OCI-LY1 (cell line): ENCODE data around the gene ZNF407.

Experiments
- H2AFZ ChIP-seq: fragments of 200-600 bp; sonication (generic), shearing (Covaris generic); 2 replicates; pipeline ENCODE4 v1.6.0; 2014; ENCODE audit warnings: antibody characterized with exemption, mild to moderate bottlenecking, low read length
- H3F3A ChIP-seq: fragments of 200-600 bp; sonication (generic), shearing (Covaris generic); 2 replicates; pipeline ENCODE4 v1.6.0; 2014; ENCODE audit warnings: mild to moderate bottlenecking, antibody characterized with exemption, low read length, moderate library complexity; ENCODE audit not compliant: insufficient read depth
- H3K27ac ChIP-seq: fragments of 200-600 bp; sonication (generic); 2 replicates; pipeline ENCODE4 v1.5.1; 2014; ENCODE audit warnings: low read length, mixed run types, mild to moderate bottlenecking, low read depth; ENCODE audit not compliant: poor library complexity, severe bottlenecking
- H3K27me3 ChIP-seq: fragments of 200-600 bp; sonication (generic); 2 replicates; pipeline ENCODE4 v1.6.0; 2014; ENCODE audit warnings: antibody characterized with exemption, mild to moderate bottlenecking, low read length, moderate library complexity; ENCODE audit not compliant: insufficient read depth
- H3K36me3 ChIP-seq: fragments of 200-600 bp; sonication (generic); 2 replicates; pipeline ENCODE4 v1.6.1; 2014; ENCODE audit warnings: mild to moderate bottlenecking, antibody characterized with exemption, low read length, moderate library complexity, mixed read lengths; ENCODE audit not compliant: insufficient read depth
- H3K4me1 ChIP-seq: fragments of 200-600 bp; sonication (generic); 2 replicates; pipeline ENCODE4 v1.5.1; 2014; ENCODE audit warnings: mild to moderate bottlenecking, low read length, moderate library complexity; ENCODE audit not compliant: insufficient read depth, severe bottlenecking
- H3K4me2 ChIP-seq: fragments of 200-600 bp; sonication (generic), shearing (Covaris generic); 2 replicates; pipeline ENCODE4 v1.6.1; 2014; ENCODE audit warnings: low read length
- H3K4me3 ChIP-seq: fragments of 200-600 bp; sonication (generic); 2 replicates; pipeline ENCODE4 v1.5.1; 2014; ENCODE audit warnings: low read length, low read depth, mild to moderate bottlenecking, mixed read lengths; ENCODE audit not compliant: poor library complexity, severe bottlenecking
- H3K79me2 ChIP-seq: fragments of 200-600 bp; shearing (Covaris generic); 2 replicates; pipeline ENCODE4 v1.6.1; 2016; ENCODE audit warnings: mixed run types, low read length, mixed read lengths; ENCODE audit not compliant: insufficient read depth
- H3K9ac ChIP-seq: fragments of 200-600 bp; sonication (generic), shearing (Covaris generic); 2 replicates; pipeline ENCODE4 v1.6.1; 2014; ENCODE audit warnings: mild to moderate bottlenecking, low read length, mixed read lengths
- H3K9me2 ChIP-seq: fragments of 200-600 bp; sonication (generic), shearing (Covaris generic); 2 replicates; pipeline ENCODE4 v1.6.1; 2014; ENCODE audit warnings: low read depth, mild to moderate bottlenecking, low read length, mixed read lengths
- H3K9me3 ChIP-seq: fragments of 200-600 bp; shearing (Covaris generic); 2 replicates; pipeline ENCODE4 v1.6.1; 2014; ENCODE audit warnings: low read length, mixed read lengths
- H4K20me1 ChIP-seq: fragments of 200-600 bp; sonication (generic), shearing (Covaris generic); 2 replicates; pipeline ENCODE4 v1.6.0; 2016; ENCODE audit warnings: mild to moderate bottlenecking, low read length; ENCODE audit not compliant: insufficient read depth
- CTCF ChIP-seq: fragments of 200-600 bp; sonication (generic), shearing (Covaris generic); IDR thresholded peaks from 2 replicates; pipeline ENCODE4 v1.5.1; 2017; ENCODE audit warnings: mild to moderate bottlenecking, antibody characterized with exemption, low read length, moderate library complexity, mixed read lengths
- EZH2 ChIP-seq: fragments of 200-600 bp; sonication (generic), shearing (Covaris generic); IDR thresholded peaks from 2 replicates; pipeline ENCODE4 v1.8.0; 2017; ENCODE audit warnings: borderline replicate concordance, mixed run types, mild to moderate bottlenecking, antibody characterized with exemption, low read length, moderate library complexity, mixed read lengths

Gene ZNF407

DNA sequence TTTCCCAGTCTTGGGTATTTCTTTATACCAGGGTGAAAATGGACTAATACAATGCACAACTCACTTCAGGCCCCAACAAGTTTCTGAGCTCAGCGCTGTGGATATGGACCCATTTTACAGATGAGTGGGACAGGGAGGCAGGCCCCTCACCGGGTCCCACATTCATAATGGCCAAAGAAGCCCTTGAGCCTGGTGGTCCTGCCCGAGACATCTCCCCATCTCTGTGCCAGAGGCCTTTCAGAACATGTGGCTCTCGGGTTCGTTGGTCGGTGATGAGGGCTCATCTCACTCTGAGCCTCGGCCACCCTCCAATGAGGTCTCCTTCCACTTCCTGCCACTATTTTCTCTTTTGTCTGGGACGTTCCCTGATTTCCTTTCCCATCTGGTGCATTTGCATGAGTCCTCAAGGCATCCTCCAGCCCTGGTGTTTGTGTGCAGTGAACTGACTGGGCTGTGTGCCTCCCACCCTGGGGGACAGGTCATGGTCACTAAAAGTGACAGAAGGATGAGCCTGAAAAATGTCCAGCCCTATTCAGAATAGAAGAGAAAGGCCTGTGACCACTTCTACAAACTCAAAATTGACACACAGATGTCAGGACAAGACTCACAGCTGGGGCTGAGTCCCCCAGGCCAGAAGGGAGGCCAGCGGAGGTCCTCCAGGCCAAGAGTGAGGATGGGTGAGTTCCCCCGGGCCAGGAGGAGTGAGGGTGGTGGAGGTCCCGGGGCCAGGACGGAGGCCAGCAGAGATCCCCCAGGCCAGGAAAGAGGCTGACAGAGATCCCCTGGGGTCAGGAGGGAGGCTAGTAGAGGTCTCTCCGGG, 476.7 kb downstream of the ZNF407 start:
- H4K20me1 ChIP-seq: no peaks in the 10 kb centered on the region
- H3F3A ChIP-seq: no peaks in the 10 kb centered on the region
- H3K4me2 ChIP-seq: no peak overlapping the region
- TF ChIP-seq CTCF (no peak), EZH2 (no peak)
- peaks cover 10% of the 10 kb centered on the region for H3K4me1 ChIP-seq
- H3K9me3 ChIP-seq: 0 out of 2 replicates have a peak, but pooled peaks cover 3% of the 10 kb centered on the region
- H2AFZ ChIP-seq: no peak overlapping the region
- no peak overlapping the region for H3K9ac ChIP-seq
- no peak overlapping the region for H3K4me3 ChIP-seq
- H3K27me3 ChIP-seq: no peaks in the 10 kb centered on the region
- H3K27ac ChIP-seq: no peak overlapping the region
- H3K79me2 ChIP-seq: no peaks in the 10 kb centered on the region
- H3K9me2 ChIP-seq: no peaks in the 10 kb centered on the region
- no peaks in the 10 kb centered on the region; the same call in 1 of the 2 replicates for H3K36me3 ChIP-seq

- Histone ChIP-seq H3K4me3 (no peak overlapping the region), H3K9me3 (0 out of 2 replicates have a peak, but pooled peaks cover 3% of the 10 kb centered on the region), H2AFZ (no peak overlapping the region), H4K20me1 (no peaks in the 10 kb centered on the region), H3K36me3 (no peaks in the 10 kb centered on the region; the same call in 1 of the 2 replicates), H3K27ac (no peak overlapping the region), H3K79me2 (no peaks in the 10 kb centered on the region), H3K4me1 (peaks cover 10% of the 10 kb centered on the region), H3K9ac (no peak overlapping the region), H3F3A (no peaks in the 10 kb centered on the region), H3K4me2 (no peak overlapping the region), H3K27me3 (no peaks in the 10 kb centered on the region), H3K9me2 (no peaks in the 10 kb centered on the region)
- TF ChIP-seq EZH2: no peak
- no peak for TF ChIP-seq CTCF
Measured at GRCh38 chr18:75075016-75075305, 477.3 kb downstream of the ZNF407 start.

DNA sequence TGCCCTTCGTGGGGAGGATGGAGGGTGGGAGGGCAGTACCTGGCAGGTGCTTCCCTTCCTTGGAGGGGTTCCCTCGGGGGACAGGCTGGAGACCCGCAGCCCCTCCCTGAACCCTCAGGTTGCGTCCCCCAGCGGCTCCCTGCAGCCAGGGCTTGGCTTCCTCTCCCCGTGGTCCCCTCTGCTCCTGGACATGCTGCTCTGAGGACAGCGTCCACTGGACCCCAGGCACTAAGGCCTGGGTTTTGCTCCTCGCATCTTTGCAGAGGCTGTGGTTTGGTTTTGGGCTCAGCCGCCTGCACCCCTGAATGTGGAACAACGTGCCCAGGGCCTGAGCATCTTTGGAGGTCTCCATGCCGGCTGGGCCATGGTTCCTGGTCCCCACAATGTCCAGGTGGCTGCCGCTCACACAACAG, 477.8 kb downstream of the ZNF407 start:
- Histone ChIP-seq H3K79me2 (no peaks in the 10 kb centered on the region), H3K9me2 (no peaks in the 10 kb centered on the region), H3F3A (no peaks in the 10 kb centered on the region), H3K4me2 (no peak overlapping the region), H3K27ac (no peak overlapping the region), H3K4me3 (no peak overlapping the region), H3K4me1 (peaks cover 7% of the 10 kb centered on the region), H3K36me3 (no peaks in the 10 kb centered on the region; the same call in 1 of the 2 replicates), H3K9me3 (0 out of 2 replicates have a peak, but pooled peaks cover 3% of the 10 kb centered on the region), H2AFZ (no peak overlapping the region), H3K9ac (no peak overlapping the region), H3K27me3 (no peaks in the 10 kb centered on the region), H4K20me1 (no peaks in the 10 kb centered on the region)
- no peak for TF ChIP-seq CTCF
- TF ChIP-seq EZH2: no peak
